ENCODE measurements around the gene MCC. TPM values are rescaled to one million over a fixed set of nuclear protein-coding genes. Genes with fewer than 3 reads are reported as not detected.

Gene MCC
- total RNA-seq, 1 experiment from 2014 or later, result 7.6 TPM

DNA sequence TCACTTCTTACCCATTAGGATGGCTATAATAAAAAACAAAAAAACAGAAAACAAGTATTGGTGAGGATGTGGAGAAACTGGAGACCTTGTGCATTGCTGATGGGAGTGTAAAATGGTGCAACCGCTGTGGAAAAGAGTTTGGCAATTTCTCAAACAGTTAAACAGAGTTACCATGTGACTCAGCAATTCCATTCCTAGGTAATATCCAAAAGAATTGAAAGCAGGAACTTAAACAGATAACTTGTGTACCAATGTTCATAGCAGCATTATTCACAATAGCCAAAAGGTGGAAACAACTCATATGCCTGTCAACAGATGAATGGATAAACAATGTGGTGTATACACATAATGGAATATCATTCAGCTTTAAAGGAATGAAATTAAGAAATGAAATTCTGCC, 482.8 kb downstream of the MCC start:
- Histone ChIP-seq H3K23me2 (ENCODE audit: insufficient read length, low read depth, low read length, poor library complexity, severe bottlenecking) (no peaks in the 10 kb centered on the region), H3K56ac (ENCODE audit: insufficient read length, low read depth, low read length) (no peak overlapping the region), H2BK15ac (ENCODE audit: low read depth, low read length) (no peak overlapping the region), H2BK5ac (ENCODE audit: insufficient read length, low read length) (no peak overlapping the region), H3K14ac (ENCODE audit: insufficient read depth, low read length) (no peak overlapping the region), H2AFZ (ENCODE audit: low read length) (no peak overlapping the region), H3K27ac (ENCODE audit: insufficient read length, low read depth, low read length) (no peak overlapping the region), H3K9me3 (ENCODE audit: control insufficient read depth, low read depth, low read length) (no peaks in the 10 kb centered on the region), H3K79me2 (ENCODE audit: insufficient read depth, low read length) (no peaks in the 10 kb centered on the region), H2BK12ac (ENCODE audit: insufficient read length, low read depth, low read length) (no peak overlapping the region), H2AK5ac (ENCODE audit: insufficient read length, low read length) (no peak overlapping the region), H3K18ac (ENCODE audit: insufficient read length, low read depth, low read length) (no peak overlapping the region), H3T11ph (ENCODE audit: low read length) (no peak overlapping the region), H3K79me1 (ENCODE audit: insufficient read depth, low read depth, low read length, poor library complexity, severe bottlenecking) (no peaks in the 10 kb centered on the region), H4K20me1 (ENCODE audit: control insufficient read depth, insufficient read depth, insufficient read length) (no peaks in the 10 kb centered on the region), H3K23ac (ENCODE audit: insufficient read length, low read depth, low read length) (no peak overlapping the region), H2BK20ac (ENCODE audit: low read depth, low read length, poor library complexity, severe bottlenecking) (no peak overlapping the region), H3K9ac (ENCODE audit: extremely low read depth, insufficient read length, low read length) (no peak overlapping the region), H2BK120ac (ENCODE audit: low read depth, low read length, poor library complexity, severe bottlenecking) (no peak overlapping the region), H4K8ac (replicated peaks; ENCODE audit: insufficient read length, low read depth, low read length) (no peak overlapping the region), H4K91ac (ENCODE audit: insufficient read length, low read depth, low read length) (no peak overlapping the region), H4K5ac (ENCODE audit: insufficient read length, low read depth, low read length) (no peak overlapping the region), H3K4me1 (ENCODE audit: insufficient read depth, low read length) (no peaks in the 10 kb centered on the region), H3K4ac (ENCODE audit: low read depth, low read length) (no peak overlapping the region), H3K27me3 (ENCODE audit: insufficient read depth, low read length) (no peaks in the 10 kb centered on the region), H3K4me2 (ENCODE audit: insufficient read depth, insufficient read length, low read length) (no peak overlapping the region)
- Mint-ChIP-seq H3K36me3 (ENCODE audit: insufficient read depth in 1 of 3, low read depth in 3 of 3) (peaks cover 33 to 86% (median 78%) of the 10 kb centered on the region in 3 experiments), H3K4me1 (no peaks in the 10 kb centered on the region), H3K4me3 (no peak overlapping the region), H3K27me3 (ENCODE audit: low read depth) (no peaks in the 10 kb centered on the region), H3K27ac (no peak overlapping the region; a peak in 2 of 7 replicates), H3K9me3 (no peaks in the 10 kb centered on the region)
- no CpG with 5 or more reads among the region's 1 CpG for WGBS (ENCODE audit: extremely low coverage, insufficient read length, low lambda C conversion rate)
- TF ChIP-seq, protein P1, sequence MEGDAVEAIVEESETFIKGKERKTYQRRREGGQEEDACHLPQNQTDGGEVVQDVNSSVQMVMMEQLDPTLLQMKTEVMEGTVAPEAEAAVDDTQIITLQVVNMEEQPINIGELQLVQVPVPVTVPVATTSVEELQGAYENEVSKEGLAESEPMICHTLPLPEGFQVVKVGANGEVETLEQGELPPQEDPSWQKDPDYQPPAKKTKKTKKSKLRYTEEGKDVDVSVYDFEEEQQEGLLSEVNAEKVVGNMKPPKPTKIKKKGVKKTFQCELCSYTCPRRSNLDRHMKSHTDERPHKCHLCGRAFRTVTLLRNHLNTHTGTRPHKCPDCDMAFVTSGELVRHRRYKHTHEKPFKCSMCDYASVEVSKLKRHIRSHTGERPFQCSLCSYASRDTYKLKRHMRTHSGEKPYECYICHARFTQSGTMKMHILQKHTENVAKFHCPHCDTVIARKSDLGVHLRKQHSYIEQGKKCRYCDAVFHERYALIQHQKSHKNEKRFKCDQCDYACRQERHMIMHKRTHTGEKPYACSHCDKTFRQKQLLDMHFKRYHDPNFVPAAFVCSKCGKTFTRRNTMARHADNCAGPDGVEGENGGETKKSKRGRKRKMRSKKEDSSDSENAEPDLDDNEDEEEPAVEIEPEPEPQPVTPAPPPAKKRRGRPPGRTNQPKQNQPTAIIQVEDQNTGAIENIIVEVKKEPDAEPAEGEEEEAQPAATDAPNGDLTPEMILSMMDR (conservative IDR thresholded peaks at IDR 0.05), result no peak
- DNase-seq, result no peak

Measured in H9 (cell line).